ENCODE measurements around the gene MEFV.
"Not testable (repeated sequence)": the region's sequence is repeated elsewhere in the genome, so short reads cannot be mapped to it uniquely, and the experiment has no call there.

MEFV gene

GRCh38 chr16:3256146-3256865 lies at the start of gene MEFV:
TSS of gene MEFV (minus strand) at chr16:3256633. CDS start at chr16:3256587, 46 bp downstream.
- no peak for FAIRE-seq

GRCh38 chr16:3306078-3306477 lies 49.6 kb upstream of the MEFV start:
- FAIRE-seq = no peak

GRCh38 chr16:3305109-3306068 lies 49.0 kb upstream of the MEFV start, which contains the start of the genes TIGD7 and ZNF75A:
TSS of gene TIGD7 (minus strand) at chr16:3305430. CDS start at chr16:3300614, 4,816 bp downstream.
TSS of gene ZNF75A (plus strand) at chr16:3305497. CDS start at chr16:3308429, 2,932 bp downstream.
- FAIRE-seq = no peak

GRCh38 chr16:3304370-3304769 lies 47.9 kb upstream of the MEFV start:
- FAIRE-seq = no peak

- no peak for FAIRE-seq
These were observed 39.4 kb upstream of the MEFV start for GRCh38 chr16:3295783-3296182.

- no peak for FAIRE-seq
These were observed 38.8 kb upstream of the MEFV start for GRCh38 chr16:3295209-3295608.

- no peak for FAIRE-seq
These were observed 36.2 kb upstream of the MEFV start for GRCh38 chr16:3292604-3293003.

GRCh38 chr16:3289998-3290673 lies 33.7 kb upstream of the MEFV start:
- FAIRE-seq = no peak

GRCh38 chr16:3285131-3285530 lies 28.7 kb upstream of the MEFV start:
- no peak for FAIRE-seq

- FAIRE-seq = no peak
These were observed 27.4 kb upstream of the MEFV start for GRCh38 chr16:3283543-3284447.

GRCh38 chr16:3282730-3283542 lies 26.5 kb upstream of the MEFV start, which contains the start of gene ZNF263:
TSS of gene ZNF263 (plus strand) at chr16:3283491. CDS start at chr16:3283819, 328 bp downstream.
- FAIRE-seq = peak; percentile 97

- no peak for FAIRE-seq
These were observed 25.8 kb upstream of the MEFV start for GRCh38 chr16:3282103-3282729.

GRCh38 chr16:3281222-3281820 lies 24.9 kb upstream of the MEFV start:
- no peak for FAIRE-seq

- FAIRE-seq = no peak
These were observed 20.2 kb upstream of the MEFV start for GRCh38 chr16:3276679-3277078.

- FAIRE-seq = no peak
These were observed 18.5 kb upstream of the MEFV start for GRCh38 chr16:3274947-3275346.

- no peak for FAIRE-seq
These were observed 18.1 kb upstream of the MEFV start for GRCh38 chr16:3274490-3274889.

- FAIRE-seq = not testable (repeated sequence)
These were observed 14.8 kb upstream of the MEFV start for GRCh38 chr16:3271281-3271680.

- FAIRE-seq = not testable (repeated sequence)
These were observed 14.3 kb upstream of the MEFV start for GRCh38 chr16:3270718-3271117.

- FAIRE-seq = no peak
These were observed 11.9 kb upstream of the MEFV start for GRCh38 chr16:3268294-3268693.
